Panc1 (cell line): ENCODE results near the gene HEPACAM. TPM values are rescaled to one million over a fixed set of nuclear protein-coding genes. Genes with fewer than 3 reads are reported as not detected.

Source experiments
- ATAC-seq: fragments of 200-7000 bp; cut with Tn5 transposase; 2 replicates; pipeline ENCODE4 v1.9.1; 2020; ENCODE audit warnings: mild to moderate bottlenecking, moderate library complexity
- Bru-seq: library from RNA; stranded (reverse); fragments of 400-500 nt; gene quantifications from one replicate; lab custom pipeline; 2021; lab: Mats Ljungman, UMichigan
- BruChase-seq, 2 experiments: library from RNA; stranded (reverse); fragments of 400-500 nt; gene quantifications; one replicate each; lab custom pipeline; 2021; lab: Mats Ljungman, UMichigan
- BruUV-seq: library from RNA; stranded (reverse); fragments of 400-500 nt; replicated peaks from 2 replicates; lab custom pipeline; 2021; lab: Mats Ljungman, UMichigan
- CTCF ChIA-PET: fragments of 300-600 bp; sonication (Branson Sonifier 250); formaldehyde crosslinking; loops from one replicate; lab custom pipeline; 2022; ENCODE audit warnings: antibody characterized with exemption; lab: Charles Lee
- POLR2A ChIA-PET: fragments of 300-600 bp; sonication (Branson Sonifier 250); formaldehyde crosslinking; loops from one replicate; lab custom pipeline; 2022; ENCODE audit warnings: antibody characterized with exemption; lab: Charles Lee
- DNase-seq: peaks from one replicate; pipeline ENCODE4 v3.0.0-alpha.2; 2010; ENCODE audit warnings: low read depth, low spot score
- H3K27ac ChIP-seq: 2 replicates; pipeline ENCODE4 v1.5.1; 2011; ENCODE audit warnings: mild to moderate bottlenecking, low read length, inconsistent platforms
- H3K27me3 ChIP-seq: fragments of 200-500 bp; sonication (Bioruptor generic); 2 replicates; pipeline ENCODE4 v1.6.0; 2014; ENCODE audit warnings: low read length, inconsistent platforms; ENCODE audit not compliant: control insufficient read depth, insufficient read depth
- H3K36me3 ChIP-seq: fragments of 200-500 bp; sonication (Bioruptor generic); 2 replicates; pipeline ENCODE4 v1.5.1; 2014; ENCODE audit warnings: inconsistent platforms, mild to moderate bottlenecking, low read length, moderate library complexity; ENCODE audit not compliant: control insufficient read depth, insufficient read depth
- H3K4me1 ChIP-seq: 2 replicates; pipeline ENCODE4 v1.5.1; 2011; ENCODE audit warnings: inconsistent platforms, mild to moderate bottlenecking, low read length, moderate library complexity; ENCODE audit not compliant: control insufficient read depth, insufficient read depth
- H3K4me3 ChIP-seq, 2 experiments: 2 replicates each; pipeline ENCODE4 v1.5.1; 2011 to 2012; ENCODE audit warnings: low read depth in 2 of 2, low read length in 2 of 2, mild to moderate bottlenecking in 2 of 2, inconsistent platforms in 1 of 2, moderate library complexity in 1 of 2
- H3K9me3 ChIP-seq: fragments of 200-500 bp; sonication (Bioruptor generic); 2 replicates; pipeline ENCODE4 v1.5.1; 2014; ENCODE audit warnings: low read depth, mild to moderate bottlenecking, inconsistent platforms, low read length, moderate library complexity; ENCODE audit not compliant: control insufficient read depth, insufficient read depth
- CTCF ChIP-seq: fragments of 450-650 bp; IDR thresholded peaks from 2 replicates; pipeline ENCODE4 v1.5.1; 2017; ENCODE audit warnings: mild to moderate bottlenecking
- POLR2AphosphoS5 ChIP-seq: IDR thresholded peaks from 2 replicates; pipeline ENCODE4 v1.6.1; 2012; ENCODE audit warnings: mild to moderate bottlenecking, low read depth, low read length, moderate library complexity
- REST ChIP-seq, 2 experiments: IDR thresholded peaks; 2 replicates each; pipeline ENCODE4 v1.6.1; 2011 to 2012; ENCODE audit warnings: low read depth in 2 of 2, control low read depth in 1 of 2, low read length in 1 of 2, mild to moderate bottlenecking in 1 of 2, moderate library complexity in 1 of 2; ENCODE audit not compliant: insufficient read depth in 1 of 2
- SIN3A ChIP-seq: IDR thresholded peaks from 2 replicates; pipeline ENCODE4 v1.6.1; 2012; ENCODE audit warnings: low read depth, mild to moderate bottlenecking, low read length, moderate library complexity, borderline replicate concordance; ENCODE audit not compliant: insufficient read depth
- TCF7L2 ChIP-seq: IDR thresholded peaks from 2 replicates; pipeline ENCODE4 v1.6.1; 2011; ENCODE audit warnings: mild to moderate bottlenecking, low read depth, low read length, inconsistent platforms
- in situ Hi-C: cut with HindIII; loops from 2 replicates; pipeline ENCODE4 v1.10.0; 2016; ENCODE audit warnings: low sequenced_read_pairs, low pct_unique_long_range_greater_than_20kb
- intact Hi-C: fragments of 100-400 bp; cut with micrococcal nuclease; formaldehyde crosslinking; loops from one replicate; pipeline ENCODE4 v1.10.0; 2022; ENCODE audit not compliant: unreplicated experiment
- long read RNA-seq: library from polyadenylated mRNA; unstranded; transcript quantifications from one replicate; pipeline ENCODE4 v2.0.0, GENCODE V29; 2021; ENCODE audit not compliant: unreplicated experiment
- polyA plus RNA-seq: library from polyadenylated mRNA; unstranded; fragments of >200 nt; gene quantifications from one replicate; pipeline ENCODE4 v1.2.1, GENCODE V29; 2012; ENCODE audit warnings: missing spikeins; ENCODE audit not compliant: insufficient read length
- total RNA-seq: library from RNA; stranded (reverse); gene quantifications from one replicate; pipeline ENCODE4 v1.2.1, GENCODE V29; 2021; ENCODE audit not compliant: unreplicated experiment

Gene HEPACAM
- total RNA-seq, result not detected
- not detected for polyA plus RNA-seq
- percentile 11 among the genes with signal in this experiment for Bru-seq, nascent RNA
- BruChase-seq, experiment 1, labeled RNA remaining after a 2-hour chase, result percentile 11 among the genes with signal in this experiment
- BruChase-seq, experiment 2, labeled RNA remaining after a 6-hour chase, result percentile 6 among the genes with signal in this experiment
- long read RNA-seq, result 0 reads

- BruUV-seq, result no TSS peak
- Histone ChIP-seq H3K27ac (no peak within 1 kb of the TSS), H3K4me1 (no peaks in the 10 kb centered on the region), H3K9me3 (no peaks in the 10 kb centered on the region), H3K36me3 (no peaks in the 10 kb centered on the region), H3K4me3 (no peak within 1 kb of the TSS), H3K27me3 (peaks cover 24% of the 10 kb centered on the region)
- in situ Hi-C loops (no loop called here), intact Hi-C loops (no loop called here)
- no peak for TF ChIP-seq REST (IDR thresholded peaks at IDR 0.05; ENCODE audit: insufficient read depth in 1 of 2, low read depth in 2 of 2, low read length in 1 of 2)
- ChIA-PET CTCF (no interaction called here), POLR2A (no interaction called here)
- ATAC-seq (no peak), DNase-seq (no peak)
Observed at GRCh38 chr11:124935548-124936514, at the start of gene HEPACAM. HEPACAM (minus strand) TSS chr11:124936047; CDS start chr11:124936006, 41 bp downstream.

GRCh38 chr11:124984512-124984854 lies 48.6 kb upstream of the HEPACAM start:
- no peak overlapping the region for H3K27ac ChIP-seq
- TF ChIP-seq TCF7L2, result no peak
- no peak for TF ChIP-seq CTCF
- TF ChIP-seq SIN3A, result no peak
- no peak for TF ChIP-seq REST (IDR thresholded peaks at IDR 0.05; ENCODE audit: insufficient read depth in 1 of 2, low read depth in 2 of 2, low read length in 1 of 2)
- TF ChIP-seq POLR2AphosphoS5, result no peak
- no peaks in the 10 kb centered on the region for H3K4me1 ChIP-seq
- in situ Hi-C loops, result no loop called here
- no peaks in the 10 kb centered on the region for H3K36me3 ChIP-seq
- DNase-seq, result no peak
- H3K27me3 ChIP-seq, result no peaks in the 10 kb centered on the region
- ChIA-PET CTCF (no interaction called here), POLR2A (no interaction called here)
- no peak overlapping the region for H3K4me3 ChIP-seq
- intact Hi-C loops, result no loop called here
- no peak for ATAC-seq
- no peaks in the 10 kb centered on the region for H3K9me3 ChIP-seq
- BruUV-seq, result no TSS peak
